Thyroid gland (tissue), 4 donors: ENCODE measurements around the gene GEN1. TPM values are rescaled to one million over a fixed set of nuclear protein-coding genes. Genes with fewer than 3 reads are reported as not detected.

Source experiments
- DNase-seq, 2 donors: peaks; one replicate each; pipeline ENCODE4 v3.0.0-alpha.2; 2019
- H3K27ac ChIP-seq, 3 donors: fragments of 200-600 bp; sonication (generic); 1 replicate in 2 of 3; 2 replicates in 1 of 3; pipeline ENCODE4 v1.5.1; 2016 to 2019; ENCODE audit warnings: mild to moderate bottlenecking in 1 of 3, moderate library complexity in 1 of 3
- H3K27me3 ChIP-seq: fragments of 200-600 bp; sonication (generic); one replicate; pipeline ENCODE4 v1.5.1; 2019
- H3K36me3 ChIP-seq, 2 donors: fragments of 200-600 bp; sonication (generic); one replicate each; pipeline ENCODE4 v1.5.1; 2016 to 2019
- H3K4me1 ChIP-seq, 2 donors: fragments of 200-600 bp; sonication (generic); one replicate each; pipeline ENCODE4 v1.5.1; 2017 to 2019
- H3K4me3 ChIP-seq, 3 donors: fragments of 200-600 bp; sonication (generic); replicated peaks in 1 of 3; 1 replicate in 2 of 3; 2 replicates in 1 of 3; pipeline ENCODE4 v1.5.1; 2016; ENCODE audit warnings: mild to moderate bottlenecking in 1 of 3
- H3K9me3 ChIP-seq: fragments of 200-600 bp; sonication (generic); one replicate; pipeline ENCODE4 v1.5.1; 2017
- CTCF ChIP-seq, 6 experiments: fragments of 200-600 bp in 3 of 6; fragments of 450-650 bp in 3 of 6; sonication (generic) in 3 of 6; IDR thresholded peaks; one replicate each; pipeline ENCODE4 v1.5.1; 2016 to 2019; ENCODE audit warnings: antibody characterized with exemption in 6 of 6, mild to moderate bottlenecking in 2 of 6, inconsistent platforms in 1 of 6, moderate library complexity in 1 of 6
- POLR2A ChIP-seq, 2 donors: fragments of 450-650 bp; IDR thresholded peaks; one replicate each; pipeline ENCODE4 v1.6.1; 2017; ENCODE audit warnings: antibody characterized with exemption in 2 of 2, mild to moderate bottlenecking in 2 of 2, moderate library complexity in 1 of 2
- WGBS, 2 donors: methylation state at CpG; one replicate each; pipeline ENCODE4 v1.1.5; 2017; 5-methylcytosine and 5-hydroxymethylcytosine counted together
- intact Hi-C: fragments of 100-400 bp; cut with DNase I; formaldehyde crosslinking; loops from one replicate; pipeline ENCODE4 v1.15.1; 2023
- total RNA-seq, 4 donors: library from RNA; depleted of rRNA; stranded (reverse); fragments of >200 nt; gene quantifications; one replicate each; pipeline ENCODE4 v1.2.3, GENCODE V29; 2016

The GEN1 gene
- total RNA-seq, result 10 to 100 TPM in 2 of 4 donors, 1 to 10 TPM in 2; 4.4 to 15.9 (median 9.8) TPM

DNA sequence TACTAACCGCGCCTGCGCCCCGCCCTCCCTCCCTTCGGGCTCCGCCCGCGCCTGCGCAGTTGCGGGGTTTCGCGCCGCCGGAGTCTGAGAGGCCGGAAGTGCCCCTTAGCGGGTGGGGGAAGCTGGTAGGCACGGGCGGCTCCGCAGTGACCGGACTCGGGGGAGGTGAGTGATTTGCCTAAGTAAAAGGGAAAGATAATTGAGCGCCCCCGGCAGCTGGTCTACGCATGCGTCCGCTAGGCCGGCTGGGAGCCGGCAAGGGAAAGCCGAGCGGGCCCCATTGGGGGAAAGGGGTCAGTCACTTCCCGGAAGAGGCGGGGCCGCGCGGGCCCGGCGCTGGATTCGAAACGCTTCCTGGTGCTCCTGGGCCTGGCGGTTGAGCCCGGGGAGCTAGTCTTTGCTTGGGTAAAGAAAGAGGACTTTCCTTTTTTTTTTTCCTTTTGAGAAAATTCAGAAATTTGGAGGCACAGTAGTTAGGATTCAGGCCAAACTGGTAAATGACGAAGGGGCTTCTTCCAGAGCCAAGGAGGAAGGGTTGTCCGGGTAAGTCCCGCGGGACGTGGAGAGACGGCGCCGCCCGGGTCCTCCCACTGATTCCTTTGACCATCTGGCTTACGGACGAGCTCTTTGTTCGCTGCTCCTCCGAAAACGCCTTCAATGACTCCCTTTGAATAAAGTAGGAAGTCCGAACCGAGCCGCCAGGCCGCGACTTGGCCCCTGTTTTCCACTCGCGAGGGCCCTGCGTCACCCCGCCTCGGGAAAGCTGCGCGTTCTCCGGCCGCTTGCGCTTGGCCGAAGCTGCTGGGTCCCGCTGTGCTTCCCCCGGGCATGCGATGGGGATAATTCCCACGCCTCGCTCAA is at the start of gene GEN1, which contains the start of gene SMC6:
GEN1 (plus strand) TSS at position 336 of the 861 bp plus-strand sequence. CDS start 5,806 bp downstream, outside the sequence.
SMC6 (minus strand) TSS at position 8 of the 861 bp plus-strand sequence. CDS start 7,864 bp downstream, outside the sequence.
- Histone ChIP-seq H3K27ac (peak within 1 kb of the TSS; percentile 98 to 99 (median 99)), H3K4me1 (peaks cover 13 to 16% of the 10 kb centered on the region in 2 donors), H3K4me3 (peak within 1 kb of the TSS; percentile 63 to 77 (median 63)), H3K9me3 (no peaks in the 10 kb centered on the region), H3K36me3 (no peaks in the 10 kb centered on the region), H3K27me3 (no peaks in the 10 kb centered on the region)
- TF ChIP-seq CTCF (IDR thresholded peaks at IDR 0.05), result no peak
- no peak for TF ChIP-seq POLR2A (IDR thresholded peaks at IDR 0.05)
- WGBS, 2 donors, result 0% methylated on average over 54 to 58 of the region's 76 CpGs
- intact Hi-C loops, result no loop called here
- DNase-seq, result peak; percentile 88 to 89

DNA sequence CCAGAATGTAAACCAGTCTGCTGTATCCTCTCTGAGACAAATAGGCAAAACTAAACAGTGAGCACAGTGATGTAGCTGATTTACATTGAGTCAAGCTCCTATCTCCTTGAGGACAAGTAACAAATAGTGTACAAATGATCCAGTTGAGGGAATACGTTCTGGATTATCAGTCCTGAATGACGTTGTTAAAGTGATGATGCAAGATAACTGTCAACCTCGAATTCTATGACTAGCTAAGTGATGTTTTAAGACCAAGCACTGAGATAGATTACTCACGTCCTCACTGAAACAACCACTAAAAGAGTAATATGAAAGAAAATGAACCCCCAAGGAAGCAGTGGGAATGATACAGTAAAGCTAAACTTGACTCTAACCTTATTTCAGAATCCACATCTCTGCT is 47.1 kb upstream of the GEN1 start:
- DNase-seq, result no peak
- no peaks in the 10 kb centered on the region for H3K4me1 ChIP-seq
- H3K27ac ChIP-seq, result no peak overlapping the region
- no peaks in the 10 kb centered on the region for H3K9me3 ChIP-seq
- intact Hi-C loops, result no loop called here
- WGBS, 2 donors, result 93 to 98% methylated on average over 4 of the region's 4 CpGs
- no peaks in the 10 kb centered on the region for H3K27me3 ChIP-seq
- no peak overlapping the region for H3K4me3 ChIP-seq
- peaks cover 6 to 14% of the 10 kb centered on the region in 2 donors for H3K36me3 ChIP-seq
- TF ChIP-seq CTCF (IDR thresholded peaks at IDR 0.05) (no peak), POLR2A (IDR thresholded peaks at IDR 0.05) (no peak)

DNA sequence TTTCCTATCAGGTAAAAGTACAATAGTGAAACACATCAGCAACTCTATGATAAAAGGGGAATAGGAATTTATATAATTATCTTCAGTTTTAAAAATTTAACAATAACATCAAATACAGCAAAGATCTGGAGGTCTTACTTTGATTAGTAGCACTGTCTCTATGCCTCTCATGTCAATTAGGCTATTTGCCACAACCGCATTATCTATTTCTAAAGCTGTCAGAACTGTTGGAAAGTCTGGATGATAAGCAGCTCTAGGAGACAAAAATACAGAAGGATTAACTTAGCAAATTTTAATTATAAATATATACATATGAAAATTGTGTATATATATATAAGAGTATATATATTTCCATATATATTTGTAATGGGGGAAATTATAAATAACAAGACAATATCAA is 45.4 kb upstream of the GEN1 start:
- Histone ChIP-seq H3K4me1 (no peaks in the 10 kb centered on the region), H3K9me3 (no peaks in the 10 kb centered on the region), H3K4me3 (no peak overlapping the region), H3K27ac (no peak overlapping the region), H3K36me3 (peaks cover 10 to 17% of the 10 kb centered on the region in 2 donors), H3K27me3 (no peaks in the 10 kb centered on the region)
- intact Hi-C loops, result no loop called here
- TF ChIP-seq POLR2A (IDR thresholded peaks at IDR 0.05) (no peak), CTCF (IDR thresholded peaks at IDR 0.05) (no peak)
- 96 to 100% methylated on average over 1 of the region's 1 CpG for WGBS, 2 donors
- no peak for DNase-seq

DNA sequence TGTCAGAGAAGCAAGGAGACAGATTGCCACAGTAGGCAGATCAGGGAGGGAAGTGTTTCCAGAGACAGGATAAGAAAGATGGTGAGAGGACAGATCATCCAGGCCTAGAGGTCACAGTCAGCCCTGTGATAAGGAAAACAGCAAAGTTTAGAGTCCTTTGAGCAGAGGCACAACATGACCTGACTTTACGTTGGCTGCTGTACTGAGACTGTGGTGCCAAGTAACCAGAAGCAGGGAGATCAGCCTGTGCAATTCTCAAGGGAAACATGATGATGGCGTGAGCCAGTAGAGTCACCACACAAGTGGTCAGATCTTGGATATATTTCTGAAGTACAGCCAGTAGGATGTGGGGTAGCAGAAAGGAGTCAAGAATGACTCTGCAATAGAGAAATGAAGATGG is 44.0 kb upstream of the GEN1 start:
- no peak overlapping the region for H3K4me3 ChIP-seq
- no peak for DNase-seq
- no peaks in the 10 kb centered on the region for H3K27me3 ChIP-seq
- H3K9me3 ChIP-seq, result no peaks in the 10 kb centered on the region
- WGBS, 2 donors, result 85 to 89% methylated on average over 2 of the region's 2 CpGs
- no peaks in the 10 kb centered on the region for H3K4me1 ChIP-seq
- peaks cover 13% of the 10 kb centered on the region in 2 donors for H3K36me3 ChIP-seq
- TF ChIP-seq CTCF (IDR thresholded peaks at IDR 0.05) (no peak), POLR2A (IDR thresholded peaks at IDR 0.05) (no peak)
- intact Hi-C loops, result no loop called here
- no peak overlapping the region for H3K27ac ChIP-seq
